ENCODE data around the gene HHAT.

HHAT gene

DNA sequence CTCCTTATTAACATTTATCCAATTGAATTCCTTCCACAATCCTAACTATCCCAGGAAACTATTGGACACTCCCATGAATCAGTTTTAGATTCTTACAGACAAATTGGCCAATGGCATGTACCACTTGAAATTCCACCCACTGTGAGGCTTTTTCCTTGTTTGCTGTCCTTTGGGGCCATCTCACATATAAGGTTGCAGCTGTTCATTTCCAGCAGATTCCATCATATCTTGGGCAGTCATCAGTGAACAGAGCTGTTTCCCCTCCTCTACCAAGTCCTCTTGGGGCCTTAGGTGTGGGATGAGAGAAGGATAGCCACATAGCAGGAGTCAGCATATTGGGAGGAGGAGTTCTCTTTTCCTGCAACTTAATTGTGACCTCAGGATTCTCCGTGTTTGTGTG, 109.1 kb downstream of the HHAT start:
- Histone ChIP-seq H3K36me3 (ENCODE audit: insufficient read depth, low read length) (no peaks in the 10 kb centered on the region), H2AFZ (ENCODE audit: low read length, unreplicated experiment) (no peak overlapping the region), H3K4me1 (ENCODE audit: control insufficient read depth, insufficient read depth, low read length, unreplicated experiment) (peaks cover 27% of the 10 kb centered on the region), H3K27me3 (ENCODE audit: insufficient read depth, low read length) (no peaks in the 10 kb centered on the region), H3K4me3 (ENCODE audit: low read depth, low read length) (no peak overlapping the region), H3K27ac (ENCODE audit: low read depth, low read length) (no peak overlapping the region), H3K79me2 (ENCODE audit: control insufficient read depth, insufficient read depth, low read length, unreplicated experiment) (no peaks in the 10 kb centered on the region)

DNA sequence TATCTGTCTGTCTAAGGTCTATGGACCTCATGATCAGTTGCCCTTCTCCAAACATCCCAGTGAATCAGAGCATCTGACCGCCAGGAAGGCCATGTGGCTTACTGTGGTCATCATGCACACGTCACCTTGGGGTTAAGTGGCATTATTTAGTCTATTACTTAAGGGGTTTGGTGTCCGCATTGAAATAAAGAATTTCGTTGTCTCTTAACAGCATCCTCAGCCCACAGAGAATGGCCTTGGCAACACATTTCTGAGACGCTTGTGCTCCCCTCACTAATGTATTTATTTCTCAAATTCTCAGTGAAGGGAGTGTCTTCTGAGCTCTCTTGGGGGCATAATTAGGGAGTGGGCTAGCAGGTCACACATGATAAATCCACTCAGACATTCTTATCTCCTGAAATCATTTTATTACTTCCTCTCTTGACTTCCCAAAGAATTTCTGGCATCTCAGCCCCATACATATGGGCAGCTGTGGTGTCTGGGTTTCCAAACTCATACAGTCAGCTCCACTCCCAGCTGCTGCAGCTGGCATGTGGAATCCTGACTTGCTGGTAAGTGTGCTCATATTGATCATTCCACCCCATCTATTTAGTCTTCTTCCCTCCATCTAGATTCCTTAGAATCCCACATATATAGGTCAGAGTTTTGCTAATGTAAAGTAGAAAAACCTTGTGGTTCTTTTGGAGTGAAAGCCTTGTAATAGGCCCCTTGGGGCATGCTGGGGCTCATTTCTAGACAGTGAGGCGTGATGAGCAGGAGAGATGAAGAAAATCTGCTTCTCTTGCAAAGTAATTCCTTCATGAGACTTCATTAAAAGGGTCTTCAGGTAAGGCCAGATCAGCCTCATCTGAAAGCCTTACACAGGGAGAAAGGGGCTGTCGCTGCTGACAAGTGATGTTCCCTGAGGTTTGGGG, 110.5 kb downstream of the HHAT start:
- no peaks in the 10 kb centered on the region for H3K36me3 ChIP-seq (ENCODE audit: insufficient read depth, low read length)
- no peaks in the 10 kb centered on the region for H3K27me3 ChIP-seq (ENCODE audit: insufficient read depth, low read length)
- no peak overlapping the region for H2AFZ ChIP-seq (ENCODE audit: low read length, unreplicated experiment)
- no peaks in the 10 kb centered on the region for H3K79me2 ChIP-seq (ENCODE audit: control insufficient read depth, insufficient read depth, low read length, unreplicated experiment)
- H3K4me3 ChIP-seq (ENCODE audit: low read depth, low read length): 0 out of 2 replicates have a peak overlapping the region, but pooled peaks have one; percentile 9
- peaks cover 27% of the 10 kb centered on the region for H3K4me1 ChIP-seq (ENCODE audit: control insufficient read depth, insufficient read depth, low read length, unreplicated experiment)
- peak overlapping the region; percentile 79 for H3K27ac ChIP-seq (ENCODE audit: low read depth, low read length)

DNA sequence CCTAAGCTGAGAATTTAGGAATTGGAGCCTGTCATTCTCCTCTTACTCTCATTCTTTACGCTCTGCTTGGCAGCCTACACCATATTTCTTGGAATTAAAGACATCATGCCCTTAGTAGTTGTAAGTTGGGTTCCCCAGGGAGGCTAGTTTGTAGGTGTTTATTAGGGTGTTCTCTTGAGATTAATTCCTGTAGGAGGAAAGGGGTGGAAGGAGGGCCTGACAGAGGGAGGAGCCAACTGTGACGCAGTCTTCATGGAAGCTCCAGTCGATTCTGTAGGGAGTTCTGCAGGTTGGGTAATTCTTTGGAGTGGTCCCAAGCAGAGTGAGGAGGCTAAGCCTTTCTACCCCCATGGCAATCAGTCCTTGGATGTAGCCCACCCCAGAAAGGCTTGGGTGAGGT, 111.4 kb downstream of the HHAT start:
- Histone ChIP-seq H2AFZ (ENCODE audit: low read length, unreplicated experiment) (no peak overlapping the region), H3K27ac (ENCODE audit: low read depth, low read length) (peak overlapping the region; percentile 79), H3K4me3 (ENCODE audit: low read depth, low read length) (no peak overlapping the region)

DNA sequence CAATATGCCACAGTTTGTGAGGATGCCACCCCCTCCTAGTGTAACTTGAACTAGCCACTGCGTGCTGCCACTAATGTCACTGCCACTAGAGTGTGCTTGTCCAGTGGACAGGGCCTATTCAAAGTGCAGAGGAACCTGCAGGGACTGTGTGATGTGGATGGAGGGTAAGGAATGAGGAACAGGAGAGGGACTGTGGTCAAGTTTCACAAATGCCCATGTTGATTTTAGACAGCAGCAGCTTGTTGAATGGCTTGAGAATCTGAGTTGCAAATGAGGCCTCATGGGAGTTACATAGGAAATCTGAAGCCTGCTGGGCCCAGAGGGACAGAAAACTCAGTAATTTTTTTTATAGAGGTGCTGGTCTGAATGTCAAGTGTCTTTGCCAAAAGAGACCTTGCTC, 112.3 kb downstream of the HHAT start:
- Histone ChIP-seq H3K27ac (ENCODE audit: low read depth, low read length) (no peak overlapping the region), H3K36me3 (ENCODE audit: insufficient read depth, low read length) (no peaks in the 10 kb centered on the region), H3K27me3 (ENCODE audit: insufficient read depth, low read length) (no peaks in the 10 kb centered on the region), H2AFZ (ENCODE audit: low read length, unreplicated experiment) (no peak overlapping the region), H3K79me2 (ENCODE audit: control insufficient read depth, insufficient read depth, low read length, unreplicated experiment) (no peaks in the 10 kb centered on the region), H3K4me3 (ENCODE audit: low read depth, low read length) (no peak overlapping the region), H3K4me1 (ENCODE audit: control insufficient read depth, insufficient read depth, low read length, unreplicated experiment) (peaks cover 27% of the 10 kb centered on the region)

More for the DNA sequence above, 111.4 kb downstream of the HHAT start:
- H3K79me2 ChIP-seq (ENCODE audit: control insufficient read depth, insufficient read depth, low read length, unreplicated experiment): no peaks in the 10 kb centered on the region
- no peaks in the 10 kb centered on the region for H3K36me3 ChIP-seq (ENCODE audit: insufficient read depth, low read length)
- peaks cover 27% of the 10 kb centered on the region for H3K4me1 ChIP-seq (ENCODE audit: control insufficient read depth, insufficient read depth, low read length, unreplicated experiment)
- H3K27me3 ChIP-seq (ENCODE audit: insufficient read depth, low read length): no peaks in the 10 kb centered on the region

DNA sequence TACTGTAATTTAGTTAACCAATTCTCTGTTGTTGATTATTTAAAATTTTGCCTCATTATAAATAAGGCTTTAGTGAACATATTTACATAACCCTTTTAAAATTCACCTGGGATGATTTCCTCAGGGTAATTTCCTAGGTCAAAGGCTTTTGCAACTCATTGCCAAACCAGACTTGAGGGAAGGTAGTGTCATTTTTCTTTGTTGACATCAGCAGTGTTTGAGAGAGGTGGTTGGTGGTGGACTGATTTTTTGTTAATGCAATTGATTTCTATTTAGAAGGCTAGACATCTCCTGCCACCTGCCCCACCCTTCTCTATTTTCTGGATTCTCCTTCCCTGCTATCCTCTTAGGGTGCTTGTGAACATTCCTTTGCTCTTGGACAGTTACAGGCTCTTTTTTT, 116.8 kb downstream of the HHAT start:
- H3K4me3 ChIP-seq (ENCODE audit: low read depth, low read length): no peak overlapping the region
- H3K4me1 ChIP-seq (ENCODE audit: control insufficient read depth, insufficient read depth, low read length, unreplicated experiment): peaks cover 2% of the 10 kb centered on the region
- no peak overlapping the region for H2AFZ ChIP-seq (ENCODE audit: low read length, unreplicated experiment)
- no peaks in the 10 kb centered on the region for H3K79me2 ChIP-seq (ENCODE audit: control insufficient read depth, insufficient read depth, low read length, unreplicated experiment)
- H3K36me3 ChIP-seq (ENCODE audit: insufficient read depth, low read length): no peaks in the 10 kb centered on the region
- H3K27me3 ChIP-seq (ENCODE audit: insufficient read depth, low read length): no peaks in the 10 kb centered on the region
- H3K27ac ChIP-seq (ENCODE audit: low read depth, low read length): no peak overlapping the region

DNA sequence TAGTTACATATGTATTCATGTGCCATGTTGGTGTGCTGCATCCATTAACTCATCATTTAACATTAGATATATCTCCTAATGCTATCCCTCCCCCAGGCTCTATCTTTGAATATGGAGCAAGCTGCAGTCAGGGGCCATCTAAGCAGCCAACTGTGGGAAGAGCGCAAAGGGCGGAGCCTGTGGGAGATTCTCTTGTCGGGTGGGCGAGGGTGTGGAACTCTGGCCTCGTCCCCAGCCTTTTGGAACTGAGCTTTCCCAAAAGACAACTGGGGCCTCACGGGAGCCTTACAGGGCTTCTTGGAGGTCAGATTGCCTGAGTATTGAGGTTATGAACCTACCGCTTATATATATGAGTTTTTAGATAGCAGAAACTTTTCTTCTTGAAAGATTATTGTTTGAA, 117.2 kb downstream of the HHAT start:
- no peak overlapping the region for H3K27ac ChIP-seq (ENCODE audit: low read depth, low read length)
- H2AFZ ChIP-seq (ENCODE audit: low read length, unreplicated experiment): no peak overlapping the region
- no peaks in the 10 kb centered on the region for H3K36me3 ChIP-seq (ENCODE audit: insufficient read depth, low read length)
- H3K27me3 ChIP-seq (ENCODE audit: insufficient read depth, low read length): no peaks in the 10 kb centered on the region
- no peaks in the 10 kb centered on the region for H3K79me2 ChIP-seq (ENCODE audit: control insufficient read depth, insufficient read depth, low read length, unreplicated experiment)
- H3K4me3 ChIP-seq (ENCODE audit: low read depth, low read length): no peak overlapping the region
- H3K4me1 ChIP-seq (ENCODE audit: control insufficient read depth, insufficient read depth, low read length, unreplicated experiment): no peaks in the 10 kb centered on the region

DNA sequence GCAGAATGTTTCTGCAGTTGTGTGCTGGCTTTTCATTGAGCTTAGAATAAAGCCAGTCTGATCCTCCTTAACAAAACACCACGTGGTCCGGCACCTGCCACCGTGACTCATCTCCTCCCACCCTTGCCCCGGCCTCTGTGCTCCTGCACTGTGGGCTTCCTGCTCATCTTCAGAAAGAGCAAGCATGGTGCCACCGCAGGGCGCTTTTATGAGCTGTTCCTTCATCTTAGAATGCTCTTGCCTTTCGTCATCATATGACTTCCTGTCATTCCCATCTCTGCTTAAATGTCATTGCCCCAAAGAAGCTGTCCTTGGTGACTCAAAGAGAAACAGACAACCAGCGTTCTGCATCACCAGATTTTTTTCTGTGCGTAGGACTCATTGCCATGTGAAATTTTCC, 117.8 kb downstream of the HHAT start:
- Histone ChIP-seq H2AFZ (ENCODE audit: low read length, unreplicated experiment) (no peak overlapping the region), H3K79me2 (ENCODE audit: control insufficient read depth, insufficient read depth, low read length, unreplicated experiment) (no peaks in the 10 kb centered on the region), H3K27ac (ENCODE audit: low read depth, low read length) (no peak overlapping the region), H3K4me3 (ENCODE audit: low read depth, low read length) (no peak overlapping the region), H3K36me3 (ENCODE audit: insufficient read depth, low read length) (no peaks in the 10 kb centered on the region), H3K27me3 (ENCODE audit: insufficient read depth, low read length) (no peaks in the 10 kb centered on the region), H3K4me1 (ENCODE audit: control insufficient read depth, insufficient read depth, low read length, unreplicated experiment) (no peaks in the 10 kb centered on the region)

DNA sequence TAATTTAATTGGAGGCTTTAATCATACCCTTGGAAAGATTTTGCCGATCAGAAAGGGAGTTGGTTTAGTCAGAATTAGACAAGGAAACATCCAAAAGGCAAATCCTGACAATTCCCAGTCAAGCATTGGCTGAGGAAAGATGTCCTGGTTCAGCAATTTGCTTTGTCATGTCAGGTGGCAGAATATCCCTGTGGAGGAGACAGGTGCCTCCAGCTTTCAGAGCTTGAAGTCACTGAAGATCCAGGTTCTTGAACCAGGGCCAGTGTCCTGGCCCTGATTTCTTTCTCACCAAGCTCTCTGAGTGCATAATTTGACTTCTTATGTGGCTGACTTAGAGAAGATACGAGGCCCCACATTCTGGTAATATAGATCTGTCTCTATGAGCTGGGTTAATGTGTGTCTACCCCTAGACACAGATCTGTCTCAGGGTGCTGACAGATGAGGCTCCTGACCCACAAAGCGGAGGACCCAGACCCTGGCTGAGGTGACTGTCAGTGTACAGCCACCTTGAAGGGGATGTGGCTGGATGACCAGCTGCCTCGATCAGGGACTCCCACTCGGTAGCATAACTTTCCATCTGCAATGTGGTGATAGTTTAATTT, 118.9 kb downstream of the HHAT start:
- Histone ChIP-seq H3K27me3 (ENCODE audit: insufficient read depth, low read length) (peaks cover 5% of the 10 kb centered on the region), H3K27ac (ENCODE audit: low read depth, low read length) (no peak overlapping the region), H3K4me3 (ENCODE audit: low read depth, low read length) (no peak overlapping the region), H2AFZ (ENCODE audit: low read length, unreplicated experiment) (no peak overlapping the region), H3K36me3 (ENCODE audit: insufficient read depth, low read length) (no peaks in the 10 kb centered on the region), H3K4me1 (ENCODE audit: control insufficient read depth, insufficient read depth, low read length, unreplicated experiment) (no peaks in the 10 kb centered on the region), H3K79me2 (ENCODE audit: control insufficient read depth, insufficient read depth, low read length, unreplicated experiment) (no peaks in the 10 kb centered on the region)

DNA sequence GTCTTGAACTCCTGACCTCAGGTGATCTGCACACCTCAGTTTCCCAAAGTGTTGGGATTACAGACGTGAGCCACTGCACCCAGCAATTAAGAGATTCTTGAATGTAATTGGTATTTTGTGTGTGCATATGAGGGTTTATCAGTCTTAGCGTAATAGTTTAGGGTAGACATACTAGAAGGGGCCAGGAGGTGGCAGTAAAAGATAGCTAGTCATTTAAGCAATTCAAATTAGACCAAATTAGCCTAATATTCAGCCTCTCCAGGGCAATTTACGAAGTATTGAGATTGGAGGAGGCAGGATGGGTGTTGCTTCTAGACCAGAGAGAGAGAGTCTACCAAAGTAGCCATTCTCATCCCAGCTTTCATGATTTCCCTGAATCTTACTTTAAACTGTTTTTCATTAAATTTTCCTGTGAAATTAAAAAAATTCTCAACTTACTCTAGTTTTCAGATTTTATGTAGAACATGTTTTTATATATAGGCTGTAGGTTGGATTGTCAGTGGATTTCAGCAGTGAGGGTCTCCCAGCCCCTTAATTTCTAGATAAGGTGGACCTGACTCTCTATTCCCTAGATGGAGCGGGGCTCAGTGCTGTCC, 119.7 kb downstream of the HHAT start:
- Histone ChIP-seq H3K4me3 (ENCODE audit: low read depth, low read length) (no peak overlapping the region), H3K36me3 (ENCODE audit: insufficient read depth, low read length) (no peaks in the 10 kb centered on the region), H3K4me1 (ENCODE audit: control insufficient read depth, insufficient read depth, low read length, unreplicated experiment) (no peaks in the 10 kb centered on the region), H2AFZ (ENCODE audit: low read length, unreplicated experiment) (no peak overlapping the region), H3K27ac (ENCODE audit: low read depth, low read length) (no peak overlapping the region), H3K27me3 (ENCODE audit: insufficient read depth, low read length) (peaks cover 9% of the 10 kb centered on the region), H3K79me2 (ENCODE audit: control insufficient read depth, insufficient read depth, low read length, unreplicated experiment) (no peaks in the 10 kb centered on the region)

DNA sequence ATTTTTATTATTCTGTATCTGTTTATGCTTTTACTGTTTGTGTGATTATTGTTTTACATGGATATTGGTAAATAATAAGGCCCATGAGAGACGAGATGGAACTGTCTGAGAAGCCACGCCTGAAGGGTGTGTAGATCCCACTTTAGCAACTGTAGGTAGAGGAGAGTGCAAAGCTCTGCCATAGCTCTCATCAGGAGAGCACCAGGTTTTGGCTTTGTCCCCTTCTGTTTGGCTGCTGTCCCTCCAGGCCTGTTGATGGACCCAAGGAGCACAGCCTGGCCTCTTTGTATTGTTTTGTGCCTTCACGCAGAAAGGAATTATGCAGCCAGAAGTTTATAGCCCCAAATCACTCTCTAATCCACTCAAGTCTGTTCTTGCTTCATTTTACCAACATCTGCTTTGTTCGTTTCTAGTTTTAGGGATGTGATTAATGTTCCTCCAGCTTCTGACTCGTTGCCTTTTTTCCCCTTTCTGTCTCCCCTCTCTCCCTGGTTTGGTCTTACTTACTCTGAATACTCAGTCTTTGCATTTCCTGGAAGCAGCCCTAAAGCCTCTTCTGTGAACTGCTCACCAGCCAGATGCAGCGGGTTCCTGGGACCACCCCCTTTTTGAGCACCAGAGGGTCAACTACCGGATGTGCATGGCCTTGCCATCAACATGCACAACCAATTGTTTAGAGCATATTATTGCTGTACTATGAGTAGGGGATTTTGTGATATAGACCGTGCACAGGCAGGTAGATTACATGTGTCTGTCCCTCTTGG, 127.3 kb downstream of the HHAT start:
- Histone ChIP-seq H3K27me3 (ENCODE audit: insufficient read depth, low read length) (peaks cover 15% of the 10 kb centered on the region), H3K4me3 (ENCODE audit: low read depth, low read length) (no peak overlapping the region), H3K79me2 (ENCODE audit: control insufficient read depth, insufficient read depth, low read length, unreplicated experiment) (no peaks in the 10 kb centered on the region), H3K36me3 (ENCODE audit: insufficient read depth, low read length) (no peaks in the 10 kb centered on the region), H3K27ac (ENCODE audit: low read depth, low read length) (no peak overlapping the region), H2AFZ (ENCODE audit: low read length, unreplicated experiment) (no peak overlapping the region), H3K4me1 (ENCODE audit: control insufficient read depth, insufficient read depth, low read length, unreplicated experiment) (no peaks in the 10 kb centered on the region)

Measured in ACC112 (cell line).